OCI-LY3 (cell line): ENCODE measurements around the gene CDC42EP5.

Source experiments
- H2AFZ ChIP-seq: fragments of 200-600, 300-600 bp; shearing (Covaris generic); 2 replicates; pipeline ENCODE4 v1.6.0; 2014; ENCODE audit warnings: antibody characterized with exemption, low read depth, low read length
- H3K27ac ChIP-seq: fragments of 200-600, 300-600 bp; sonication (generic); 2 replicates; pipeline ENCODE4 v1.5.1; 2014; ENCODE audit warnings: mild to moderate bottlenecking, low read length, moderate library complexity, mixed read lengths
- H3K27me3 ChIP-seq: fragments of 200-600, 300-600 bp; sonication (generic); 2 replicates; pipeline ENCODE4 v1.6.1; 2014; ENCODE audit warnings: low read depth, low read length, mixed read lengths
- H3K36me3 ChIP-seq: fragments of 200-600, 300-600 bp; sonication (generic); replicated peaks from 2 replicates; pipeline ENCODE3; 2014; ENCODE audit warnings: low read depth, low read length, mixed read lengths
- H3K4me1 ChIP-seq: fragments of 300-600, 200-600 bp; sonication (generic); 2 replicates; pipeline ENCODE4 v1.6.1; 2014; ENCODE audit warnings: low read length, mixed read lengths
- H3K4me2 ChIP-seq: fragments of 200-600, 300-600 bp; sonication (generic); 2 replicates; pipeline ENCODE4 v1.6.1; 2014; ENCODE audit warnings: low read length, mixed read lengths
- H3K4me3 ChIP-seq: fragments of 300-600, 200-600 bp; sonication (generic); 2 replicates; pipeline ENCODE4 v1.5.1; 2014; ENCODE audit warnings: antibody characterized with exemption, mild to moderate bottlenecking, low read length, moderate library complexity
- H3K79me2 ChIP-seq: fragments of 300-600, 200-600 bp; shearing (Covaris generic); 2 replicates; pipeline ENCODE4 v1.6.1; 2014; ENCODE audit warnings: mild to moderate bottlenecking, low read length, mixed read lengths
- H3K9ac ChIP-seq: fragments of 300-600, 200-600 bp; shearing (Covaris generic); 2 replicates; pipeline ENCODE4 v1.6.0; 2014; ENCODE audit warnings: mild to moderate bottlenecking, low read length, moderate library complexity
- H3K9me3 ChIP-seq: fragments of 200-600, 300-600 bp; shearing (Covaris generic); 2 replicates; pipeline ENCODE4 v1.6.1; 2014; ENCODE audit warnings: low read length, mixed read lengths; ENCODE audit not compliant: insufficient read depth
- H4K20me1 ChIP-seq: fragments of 200-600, 300-600 bp; sonication (generic); 2 replicates; pipeline ENCODE4 v1.6.1; 2016; ENCODE audit warnings: low read length, mixed read lengths; ENCODE audit not compliant: insufficient read depth
- EZH2phosphoT487 ChIP-seq: fragments of 200-600 bp; shearing (Covaris generic); IDR thresholded peaks from 2 replicates; pipeline ENCODE4 v1.6.1; 2018; ENCODE audit warnings: antibody characterized with exemption, mixed run types, low read depth
- TF ChIP-seq, protein P1 (sequence below): fragments of 200-600, 300-600 bp; sonication (generic); IDR thresholded peaks from 2 replicates; pipeline ENCODE4 v1.5.1; 2014; ENCODE audit warnings: antibody characterized with exemption, low read length, low read depth

Gene CDC42EP5

GRCh38 chr19:54454781-54455675 is 18.1 kb downstream of the CDC42EP5 start:
- Histone ChIP-seq H3K79me2 (peaks cover 58% of the 10 kb centered on the region), H2AFZ (no peak overlapping the region), H3K4me1 (peaks cover 12% of the 10 kb centered on the region), H3K9me3 (no peaks in the 10 kb centered on the region), H3K27me3 (no peaks in the 10 kb centered on the region), H3K27ac (no peak overlapping the region), H4K20me1 (peaks cover 64% of the 10 kb centered on the region), H3K4me3 (no peak overlapping the region), H3K36me3 (peaks cover 87% of the 10 kb centered on the region), H3K9ac (no peak overlapping the region), H3K4me2 (no peak overlapping the region)
- no peak for TF ChIP-seq EZH2phosphoT487
- TF ChIP-seq, protein P1, sequence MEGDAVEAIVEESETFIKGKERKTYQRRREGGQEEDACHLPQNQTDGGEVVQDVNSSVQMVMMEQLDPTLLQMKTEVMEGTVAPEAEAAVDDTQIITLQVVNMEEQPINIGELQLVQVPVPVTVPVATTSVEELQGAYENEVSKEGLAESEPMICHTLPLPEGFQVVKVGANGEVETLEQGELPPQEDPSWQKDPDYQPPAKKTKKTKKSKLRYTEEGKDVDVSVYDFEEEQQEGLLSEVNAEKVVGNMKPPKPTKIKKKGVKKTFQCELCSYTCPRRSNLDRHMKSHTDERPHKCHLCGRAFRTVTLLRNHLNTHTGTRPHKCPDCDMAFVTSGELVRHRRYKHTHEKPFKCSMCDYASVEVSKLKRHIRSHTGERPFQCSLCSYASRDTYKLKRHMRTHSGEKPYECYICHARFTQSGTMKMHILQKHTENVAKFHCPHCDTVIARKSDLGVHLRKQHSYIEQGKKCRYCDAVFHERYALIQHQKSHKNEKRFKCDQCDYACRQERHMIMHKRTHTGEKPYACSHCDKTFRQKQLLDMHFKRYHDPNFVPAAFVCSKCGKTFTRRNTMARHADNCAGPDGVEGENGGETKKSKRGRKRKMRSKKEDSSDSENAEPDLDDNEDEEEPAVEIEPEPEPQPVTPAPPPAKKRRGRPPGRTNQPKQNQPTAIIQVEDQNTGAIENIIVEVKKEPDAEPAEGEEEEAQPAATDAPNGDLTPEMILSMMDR = no peak

DNA sequence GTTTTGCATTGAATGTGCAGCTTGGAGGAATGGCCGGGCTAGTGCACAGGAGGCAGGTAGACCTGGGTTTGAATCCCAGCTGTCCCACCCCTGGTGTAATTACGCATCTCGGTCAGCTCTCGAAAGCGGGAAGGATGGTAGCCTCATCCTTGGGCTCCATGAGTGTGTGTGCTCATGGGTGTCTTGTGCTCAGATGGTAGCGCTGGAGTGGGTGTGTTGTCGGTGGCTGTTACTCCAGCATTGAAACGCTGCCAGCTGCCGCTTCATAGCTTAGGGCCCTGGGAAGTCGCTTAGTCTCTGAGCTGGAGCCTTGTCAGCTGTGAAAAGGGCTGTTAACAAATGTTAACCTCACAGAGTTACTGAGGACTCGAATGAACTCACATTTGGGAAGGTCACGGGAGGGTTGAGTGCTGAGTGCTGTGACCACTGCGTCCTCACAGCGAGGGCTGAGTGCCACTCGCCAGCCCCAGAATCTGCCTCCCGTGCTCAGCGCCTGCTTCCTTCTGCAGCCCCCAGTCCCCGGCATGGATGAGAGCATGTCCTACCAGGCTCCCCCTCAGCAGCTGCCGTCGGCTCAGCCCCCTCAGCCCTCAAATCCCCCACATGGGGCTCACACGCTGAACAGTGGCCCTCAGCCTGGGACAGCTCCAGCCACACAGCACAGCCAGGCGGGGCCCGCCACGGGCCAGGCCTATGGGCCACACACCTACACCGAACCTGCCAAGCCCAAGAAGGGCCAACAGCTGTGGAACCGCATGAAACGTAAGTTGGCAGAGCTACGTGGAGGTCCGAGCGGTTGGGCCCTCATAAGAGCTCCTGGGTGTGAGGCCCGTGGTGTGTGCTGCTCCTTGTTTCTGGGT is 18.9 kb downstream of the CDC42EP5 start:
- H4K20me1 ChIP-seq = peaks cover 63% of the 10 kb centered on the region
- no peak overlapping the region for H3K4me3 ChIP-seq
- H3K27me3 ChIP-seq = no peaks in the 10 kb centered on the region
- H3K9me3 ChIP-seq = no peaks in the 10 kb centered on the region
- peaks cover 13% of the 10 kb centered on the region for H3K4me1 ChIP-seq
- peaks cover 81% of the 10 kb centered on the region for H3K36me3 ChIP-seq
- no peak for TF ChIP-seq EZH2phosphoT487
- TF ChIP-seq, protein P1 = no peak
- no peak overlapping the region for H3K27ac ChIP-seq
- no peak overlapping the region for H2AFZ ChIP-seq
- no peak overlapping the region for H3K9ac ChIP-seq
- H3K79me2 ChIP-seq = peaks cover 66% of the 10 kb centered on the region
- H3K4me2 ChIP-seq = no peak overlapping the region

GRCh38 chr19:54452626-54453025 is 20.5 kb downstream of the CDC42EP5 start:
- TF ChIP-seq, protein P1 = no peak
- no peak for TF ChIP-seq EZH2phosphoT487
- peaks cover 56% of the 10 kb centered on the region for H4K20me1 ChIP-seq
- H3K79me2 ChIP-seq = peaks cover 65% of the 10 kb centered on the region
- H3K27me3 ChIP-seq = no peaks in the 10 kb centered on the region
- H2AFZ ChIP-seq = no peak overlapping the region
- no peak overlapping the region for H3K9ac ChIP-seq
- H3K36me3 ChIP-seq = peaks cover 66% of the 10 kb centered on the region
- H3K9me3 ChIP-seq = no peaks in the 10 kb centered on the region
- no peak overlapping the region for H3K4me3 ChIP-seq
- no peak overlapping the region for H3K4me2 ChIP-seq
- H3K4me1 ChIP-seq = peaks cover 14% of the 10 kb centered on the region
- no peak overlapping the region for H3K27ac ChIP-seq

GRCh38 chr19:54451997-54452396 is 21.1 kb downstream of the CDC42EP5 start:
- H3K4me1 ChIP-seq = peaks cover 20% of the 10 kb centered on the region
- no peak overlapping the region for H3K4me2 ChIP-seq
- H3K27me3 ChIP-seq = no peaks in the 10 kb centered on the region
- no peak overlapping the region for H2AFZ ChIP-seq
- H3K27ac ChIP-seq = no peak overlapping the region
- no peak for TF ChIP-seq EZH2phosphoT487
- TF ChIP-seq, protein P1 = no peak
- peaks cover 56% of the 10 kb centered on the region for H4K20me1 ChIP-seq
- no peaks in the 10 kb centered on the region for H3K9me3 ChIP-seq
- no peak overlapping the region for H3K4me3 ChIP-seq
- peaks cover 62% of the 10 kb centered on the region for H3K36me3 ChIP-seq
- H3K79me2 ChIP-seq = peaks cover 71% of the 10 kb centered on the region
- no peak overlapping the region for H3K9ac ChIP-seq
